D721Med (cell line): ENCODE measurements around the gene ME3.

Source experiments
- DNase-seq: peaks from one replicate; pipeline ENCODE4 v3.0.0; 2011; ENCODE audit warnings: low spot score; ENCODE audit not compliant: insufficient read length
- FAIRE-seq: peaks from 2 replicates; lab custom pipeline; 2011; peaks lifted over from hg19 to GRCh38; lab: Jason Lieb, UNC
- CTCF ChIP-seq: IDR thresholded peaks from 2 replicates; pipeline ENCODE4 v1.5.1; 2012; ENCODE audit warnings: mild to moderate bottlenecking, control low read depth; ENCODE audit not compliant: insufficient read depth; ENCODE audit errors: missing control alignments

The ME3 gene

GRCh38 chr11:86595955-86596354, 76.5 kb downstream of the ME3 start:
- FAIRE-seq (no peak), DNase-seq (no peak)
- no peak for TF ChIP-seq CTCF

- DNase-seq (no peak), FAIRE-seq (peak; percentile 85)
- TF ChIP-seq CTCF: no peak
Observed at GRCh38 chr11:86595451-86595850, 77.0 kb downstream of the ME3 start.

- no peak for TF ChIP-seq CTCF
- FAIRE-seq (no peak), DNase-seq (no peak)
Observed at GRCh38 chr11:86594746-86595145, 77.7 kb downstream of the ME3 start.

GRCh38 chr11:86593833-86594232, 78.6 kb downstream of the ME3 start:
- DNase-seq (no peak), FAIRE-seq (no peak)
- TF ChIP-seq CTCF: no peak

- FAIRE-seq (no peak), DNase-seq (no peak)
- no peak for TF ChIP-seq CTCF
Observed at GRCh38 chr11:86592659-86593451, 79.6 kb downstream of the ME3 start.

GRCh38 chr11:86592047-86592591, 80.3 kb downstream of the ME3 start:
- FAIRE-seq (no peak), DNase-seq (no peak)
- no peak for TF ChIP-seq CTCF

- TF ChIP-seq CTCF: no peak
- DNase-seq: no peak
- no peak for FAIRE-seq
Observed at GRCh38 chr11:86591631-86592030, 80.8 kb downstream of the ME3 start.
